ENCODE measurements around the gene NUAK1. TPM values are rescaled to one million over a fixed set of nuclear protein-coding genes. Genes with fewer than 3 reads are reported as not detected.

The NUAK1 gene
- total RNA-seq, 1 donor from 2014 or later: not detected

- intact Hi-C loops (cut with micrococcal nuclease): no loop called here
- no peaks in the 10 kb centered on the region for H3K36me3 Mint-ChIP-seq (ENCODE audit: low read depth)
- H3K9me3 Mint-ChIP-seq: no peaks in the 10 kb centered on the region
- H3K27me3 Mint-ChIP-seq: peaks cover 13% of the 10 kb centered on the region
- no peak for DNase-seq
- H3K4me1 Mint-ChIP-seq: no peaks in the 10 kb centered on the region
- no peak overlapping the region for H3K4me3 Mint-ChIP-seq
- no peak overlapping the region for H3K27ac Mint-ChIP-seq
These were observed 41.7 kb downstream of the NUAK1 start for GRCh38 chr12:106097011-106097410.

GRCh38 chr12:106096376-106096775 is 42.4 kb downstream of the NUAK1 start:
- no peaks in the 10 kb centered on the region for H3K36me3 Mint-ChIP-seq (ENCODE audit: low read depth)
- intact Hi-C loops (cut with micrococcal nuclease): no loop called here
- H3K4me3 Mint-ChIP-seq: no peak overlapping the region
- H3K9me3 Mint-ChIP-seq: no peaks in the 10 kb centered on the region
- peaks cover 13% of the 10 kb centered on the region for H3K27me3 Mint-ChIP-seq
- no peak for DNase-seq
- H3K27ac Mint-ChIP-seq: no peak overlapping the region
- no peaks in the 10 kb centered on the region for H3K4me1 Mint-ChIP-seq

- no peak overlapping the region for H3K4me3 Mint-ChIP-seq
- intact Hi-C loops (cut with micrococcal nuclease): no loop called here
- H3K27me3 Mint-ChIP-seq: peaks cover 10% of the 10 kb centered on the region
- no peaks in the 10 kb centered on the region for H3K36me3 Mint-ChIP-seq (ENCODE audit: low read depth)
- H3K9me3 Mint-ChIP-seq: no peaks in the 10 kb centered on the region
- H3K4me1 Mint-ChIP-seq: no peaks in the 10 kb centered on the region
- no peak for DNase-seq
- H3K27ac Mint-ChIP-seq: no peak overlapping the region
These were observed 44.5 kb downstream of the NUAK1 start for GRCh38 chr12:106094304-106094703.

DNA sequence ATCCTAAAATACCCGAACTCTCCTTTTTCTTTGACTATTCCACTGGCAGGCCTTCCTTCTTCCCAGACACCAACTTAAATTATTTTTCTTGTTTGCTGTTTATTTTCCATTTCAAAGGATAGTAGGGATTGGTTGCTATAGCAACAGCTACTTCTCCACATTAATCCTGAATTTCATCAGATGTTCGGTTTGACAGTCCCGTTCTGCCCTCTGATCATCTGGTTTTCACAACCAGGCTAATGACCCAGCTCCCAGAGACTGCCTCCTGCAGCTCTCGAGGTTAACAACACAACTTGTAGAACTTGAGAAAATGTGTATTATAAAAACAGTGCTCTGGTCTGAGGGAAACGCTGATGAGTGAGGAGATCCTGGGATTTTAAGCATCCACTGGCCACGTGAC is 45.5 kb downstream of the NUAK1 start:
- H3K9me3 Mint-ChIP-seq: no peaks in the 10 kb centered on the region
- H3K36me3 Mint-ChIP-seq (ENCODE audit: low read depth): no peaks in the 10 kb centered on the region
- H3K4me3 Mint-ChIP-seq: no peak overlapping the region
- H3K27me3 Mint-ChIP-seq: peaks cover 3% of the 10 kb centered on the region
- no peaks in the 10 kb centered on the region for H3K4me1 Mint-ChIP-seq
- no peak for DNase-seq
- intact Hi-C loops (cut with micrococcal nuclease): no loop called here
- H3K27ac Mint-ChIP-seq: no peak overlapping the region

- Mint-ChIP-seq H3K9me3 (no peaks in the 10 kb centered on the region), H3K27ac (no peak overlapping the region), H3K4me3 (no peak overlapping the region), H3K4me1 (no peaks in the 10 kb centered on the region), H3K36me3 (ENCODE audit: low read depth) (no peaks in the 10 kb centered on the region), H3K27me3 (no peaks in the 10 kb centered on the region)
- DNase-seq: no peak
- intact Hi-C loops (cut with micrococcal nuclease): no loop called here
These were observed 47.3 kb downstream of the NUAK1 start for GRCh38 chr12:106091446-106091820.

DNA sequence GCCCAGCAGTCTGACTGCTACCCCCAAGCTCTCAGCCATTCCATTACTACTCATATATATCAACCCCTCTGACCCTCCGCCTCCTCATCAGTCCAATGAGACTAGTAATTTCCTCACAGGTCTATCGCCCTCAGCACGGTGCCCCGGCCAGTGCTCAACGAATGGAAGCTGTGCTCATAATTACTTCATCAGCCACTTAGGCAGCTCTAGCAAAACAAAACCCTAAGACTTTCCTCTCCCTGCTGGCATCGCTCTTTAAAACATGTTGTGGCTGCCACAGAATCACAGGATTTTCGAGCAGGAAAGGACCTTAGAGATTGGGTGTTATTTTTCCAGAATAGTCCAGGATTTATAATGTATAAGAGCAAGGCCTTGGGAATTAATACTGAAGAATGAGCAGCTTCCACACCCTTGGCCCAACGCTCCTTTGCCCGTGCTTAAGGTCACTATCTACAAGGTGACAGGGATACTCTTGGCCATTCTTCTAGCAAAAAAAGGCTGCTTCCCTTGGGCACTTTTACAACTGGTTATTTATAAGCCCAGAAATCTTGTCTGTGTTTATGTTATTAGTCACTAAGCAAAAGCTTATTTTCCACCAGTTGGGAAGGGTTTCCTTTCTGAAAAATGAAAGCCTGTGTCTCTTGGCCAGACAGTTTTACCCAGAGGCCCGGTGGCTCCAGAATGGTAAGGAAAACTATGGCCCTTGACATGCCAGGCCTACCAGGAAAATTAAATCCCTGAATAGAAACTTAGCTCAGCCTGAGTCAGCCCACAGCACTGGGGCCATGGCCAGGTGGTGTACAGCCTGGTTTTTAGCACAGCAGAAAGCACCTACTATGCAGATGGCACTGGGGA is 47.9 kb downstream of the NUAK1 start:
- intact Hi-C loops (cut with micrococcal nuclease): no loop called here
- Mint-ChIP-seq H3K36me3 (ENCODE audit: low read depth) (no peaks in the 10 kb centered on the region), H3K4me3 (no peak overlapping the region), H3K27ac (no peak overlapping the region), H3K4me1 (no peaks in the 10 kb centered on the region), H3K9me3 (no peaks in the 10 kb centered on the region), H3K27me3 (no peaks in the 10 kb centered on the region)
- no peak for DNase-seq

DNA sequence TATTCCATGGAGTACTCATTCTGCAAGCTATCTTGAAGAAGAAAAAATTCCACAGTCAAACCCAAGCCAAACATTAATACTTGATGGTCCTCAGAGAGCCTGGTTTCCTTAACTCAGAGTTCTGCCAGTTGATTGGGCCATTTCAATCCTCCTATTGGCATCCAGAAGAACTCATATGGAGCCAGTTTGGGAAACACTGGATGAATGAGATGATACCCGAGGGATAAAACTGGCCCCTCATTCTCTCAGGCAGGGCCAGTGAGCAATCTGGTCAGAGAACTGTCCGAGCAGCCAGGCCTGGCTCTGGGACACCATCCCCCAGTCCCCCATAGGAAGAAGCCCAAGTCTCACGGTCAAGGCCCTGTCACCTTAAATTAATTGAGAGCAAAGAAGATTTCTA is 48.8 kb downstream of the NUAK1 start:
- no peaks in the 10 kb centered on the region for H3K27me3 Mint-ChIP-seq

GRCh38 chr12:106088811-106089485 is 49.8 kb downstream of the NUAK1 start:
- no peak overlapping the region for H3K4me3 Mint-ChIP-seq
- H3K9me3 Mint-ChIP-seq: no peaks in the 10 kb centered on the region
- no peaks in the 10 kb centered on the region for H3K36me3 Mint-ChIP-seq (ENCODE audit: low read depth)
- no peaks in the 10 kb centered on the region for H3K4me1 Mint-ChIP-seq
- intact Hi-C loops (cut with micrococcal nuclease): no loop called here
- H3K27me3 Mint-ChIP-seq: peaks cover 3% of the 10 kb centered on the region
- no peak for DNase-seq
- H3K27ac Mint-ChIP-seq: no peak overlapping the region

More for the DNA sequence above, 48.8 kb downstream of the NUAK1 start:
- DNase-seq: no peak
- H3K27ac Mint-ChIP-seq: no peak overlapping the region
- H3K4me1 Mint-ChIP-seq: no peaks in the 10 kb centered on the region
- H3K36me3 Mint-ChIP-seq (ENCODE audit: low read depth): no peaks in the 10 kb centered on the region
- intact Hi-C loops (cut with micrococcal nuclease): no loop called here
- no peaks in the 10 kb centered on the region for H3K9me3 Mint-ChIP-seq
- H3K4me3 Mint-ChIP-seq: no peak overlapping the region

DNA sequence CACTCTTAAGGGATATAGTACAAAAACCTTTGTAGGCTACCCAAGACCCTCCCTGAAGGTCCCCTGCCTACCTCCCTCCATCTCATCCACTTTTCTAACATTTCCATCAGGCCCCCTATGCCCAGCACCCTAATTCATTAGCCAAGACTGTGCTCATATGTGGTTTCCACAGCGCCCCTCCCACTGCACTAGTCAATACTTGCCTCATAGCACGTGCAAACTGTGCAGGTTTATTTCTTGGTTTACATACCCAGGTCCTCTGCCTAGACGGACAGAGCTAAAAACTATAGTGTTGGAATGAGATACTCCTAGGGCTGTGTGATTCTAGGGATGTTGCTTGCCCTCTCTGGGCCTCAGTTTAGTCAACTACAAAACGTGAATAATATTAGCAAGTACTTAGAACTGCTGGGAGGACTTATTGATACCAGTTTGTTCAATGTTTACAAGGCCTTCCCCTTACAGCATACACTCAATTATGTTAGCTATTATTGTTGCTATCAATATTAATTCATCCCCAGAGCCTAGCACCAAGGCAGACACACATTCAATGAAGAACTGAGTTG is 50.4 kb downstream of the NUAK1 start:
- H3K4me3 Mint-ChIP-seq: no peak overlapping the region
- no peaks in the 10 kb centered on the region for H3K36me3 Mint-ChIP-seq (ENCODE audit: low read depth)
- no peak for DNase-seq
- no peak overlapping the region for H3K27ac Mint-ChIP-seq
- peaks cover 8% of the 10 kb centered on the region for H3K27me3 Mint-ChIP-seq
- H3K4me1 Mint-ChIP-seq: no peaks in the 10 kb centered on the region
- H3K9me3 Mint-ChIP-seq: no peaks in the 10 kb centered on the region
- intact Hi-C loops (cut with micrococcal nuclease): no loop called here

GRCh38 chr12:106086696-106087095 is 52.1 kb downstream of the NUAK1 start:
- Mint-ChIP-seq H3K4me3 (no peak overlapping the region), H3K9me3 (no peaks in the 10 kb centered on the region), H3K27me3 (peaks cover 10% of the 10 kb centered on the region), H3K4me1 (no peaks in the 10 kb centered on the region), H3K27ac (no peak overlapping the region), H3K36me3 (ENCODE audit: low read depth) (no peaks in the 10 kb centered on the region)
- intact Hi-C loops (cut with micrococcal nuclease): no loop called here
- DNase-seq: no peak

GRCh38 chr12:106085213-106085612 is 53.5 kb downstream of the NUAK1 start:
- DNase-seq: no peak
- Mint-ChIP-seq H3K9me3 (no peaks in the 10 kb centered on the region), H3K4me1 (no peaks in the 10 kb centered on the region), H3K27ac (no peak overlapping the region), H3K36me3 (ENCODE audit: low read depth) (no peaks in the 10 kb centered on the region), H3K4me3 (no peak overlapping the region), H3K27me3 (peaks cover 12% of the 10 kb centered on the region)
- intact Hi-C loops (cut with micrococcal nuclease): no loop called here

DNA sequence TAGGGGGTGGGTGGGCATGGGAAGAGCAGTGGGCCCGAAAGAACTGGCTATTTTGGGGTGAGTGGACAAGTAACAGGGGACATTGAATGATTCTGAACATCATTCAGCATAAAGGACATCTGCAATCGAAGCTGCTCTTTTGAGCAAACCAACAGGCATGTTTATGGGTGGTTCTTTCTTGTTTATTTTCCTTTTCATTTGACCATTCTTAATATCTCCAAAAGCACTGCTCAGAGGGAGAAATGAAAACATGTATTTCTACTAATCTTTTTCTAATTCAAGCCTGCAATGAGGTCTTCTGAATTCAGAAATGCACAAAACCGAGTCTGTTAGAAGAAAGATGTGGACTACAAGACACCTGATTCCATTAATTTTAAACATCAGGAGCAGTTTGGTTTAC is 54.0 kb downstream of the NUAK1 start:
- Mint-ChIP-seq H3K36me3 (ENCODE audit: low read depth) (no peaks in the 10 kb centered on the region), H3K27me3 (peaks cover 12% of the 10 kb centered on the region), H3K4me3 (no peak overlapping the region), H3K4me1 (no peaks in the 10 kb centered on the region), H3K27ac (no peak overlapping the region), H3K9me3 (no peaks in the 10 kb centered on the region)
- intact Hi-C loops (cut with micrococcal nuclease): no loop called here
- no peak for DNase-seq

DNA sequence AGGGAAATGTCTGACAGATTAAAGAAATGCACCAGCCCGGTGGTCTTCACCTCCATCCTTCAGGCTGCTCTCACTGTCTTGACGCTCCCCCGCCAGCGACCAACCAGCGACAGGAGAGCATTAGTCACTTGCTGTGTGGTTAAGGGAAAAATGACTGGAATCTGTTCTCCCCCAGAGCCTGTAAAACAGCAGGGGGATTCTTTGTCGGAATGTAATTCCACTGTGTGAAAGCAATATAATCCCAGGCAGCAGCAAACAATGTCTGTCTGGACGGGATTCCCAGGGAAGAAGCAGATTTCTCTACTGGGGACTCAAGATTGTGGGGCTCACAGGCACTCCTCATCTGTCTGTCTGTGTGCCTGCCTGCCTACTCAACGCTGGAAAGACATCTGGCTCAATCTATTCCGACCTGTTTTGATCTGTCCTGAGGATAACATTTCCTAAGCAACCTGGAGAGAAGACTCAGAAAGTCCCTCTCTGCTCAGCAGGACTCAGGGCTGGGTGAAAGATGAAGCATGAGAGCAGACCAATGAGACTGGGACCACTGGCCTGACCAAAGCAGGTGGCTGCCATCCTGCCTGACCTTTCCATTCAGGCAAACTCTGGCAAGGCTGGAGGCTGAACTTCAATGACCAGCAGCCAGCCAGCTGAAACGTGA is 54.6 kb downstream of the NUAK1 start:
- Mint-ChIP-seq H3K36me3 (ENCODE audit: low read depth) (no peaks in the 10 kb centered on the region), H3K27ac (no peak overlapping the region), H3K4me1 (no peaks in the 10 kb centered on the region), H3K9me3 (no peaks in the 10 kb centered on the region), H3K4me3 (no peak overlapping the region), H3K27me3 (peaks cover 14% of the 10 kb centered on the region)
- DNase-seq: no peak
- intact Hi-C loops (cut with micrococcal nuclease): no loop called here
